Measurements from ENCODE around the gene CKAP2L.

GRCh38 chr2:112718863-112719370 lies 45.5 kb downstream of the CKAP2L start:
- TF ChIP-seq, protein P1, sequence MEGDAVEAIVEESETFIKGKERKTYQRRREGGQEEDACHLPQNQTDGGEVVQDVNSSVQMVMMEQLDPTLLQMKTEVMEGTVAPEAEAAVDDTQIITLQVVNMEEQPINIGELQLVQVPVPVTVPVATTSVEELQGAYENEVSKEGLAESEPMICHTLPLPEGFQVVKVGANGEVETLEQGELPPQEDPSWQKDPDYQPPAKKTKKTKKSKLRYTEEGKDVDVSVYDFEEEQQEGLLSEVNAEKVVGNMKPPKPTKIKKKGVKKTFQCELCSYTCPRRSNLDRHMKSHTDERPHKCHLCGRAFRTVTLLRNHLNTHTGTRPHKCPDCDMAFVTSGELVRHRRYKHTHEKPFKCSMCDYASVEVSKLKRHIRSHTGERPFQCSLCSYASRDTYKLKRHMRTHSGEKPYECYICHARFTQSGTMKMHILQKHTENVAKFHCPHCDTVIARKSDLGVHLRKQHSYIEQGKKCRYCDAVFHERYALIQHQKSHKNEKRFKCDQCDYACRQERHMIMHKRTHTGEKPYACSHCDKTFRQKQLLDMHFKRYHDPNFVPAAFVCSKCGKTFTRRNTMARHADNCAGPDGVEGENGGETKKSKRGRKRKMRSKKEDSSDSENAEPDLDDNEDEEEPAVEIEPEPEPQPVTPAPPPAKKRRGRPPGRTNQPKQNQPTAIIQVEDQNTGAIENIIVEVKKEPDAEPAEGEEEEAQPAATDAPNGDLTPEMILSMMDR (IDR thresholded peaks at IDR 0.05), result no peak
- TF ChIP-seq POLR2A (IDR thresholded peaks at IDR 0.05), result no peak
